ENCODE data around the gene LARP4B. TPM values are rescaled to one million over a fixed set of nuclear protein-coding genes. Genes with fewer than 3 reads are reported as not detected.

Gene LARP4B
- total RNA-seq, 2 experiments from 2014 or later, result 66.7 to 69.3 TPM

DNA sequence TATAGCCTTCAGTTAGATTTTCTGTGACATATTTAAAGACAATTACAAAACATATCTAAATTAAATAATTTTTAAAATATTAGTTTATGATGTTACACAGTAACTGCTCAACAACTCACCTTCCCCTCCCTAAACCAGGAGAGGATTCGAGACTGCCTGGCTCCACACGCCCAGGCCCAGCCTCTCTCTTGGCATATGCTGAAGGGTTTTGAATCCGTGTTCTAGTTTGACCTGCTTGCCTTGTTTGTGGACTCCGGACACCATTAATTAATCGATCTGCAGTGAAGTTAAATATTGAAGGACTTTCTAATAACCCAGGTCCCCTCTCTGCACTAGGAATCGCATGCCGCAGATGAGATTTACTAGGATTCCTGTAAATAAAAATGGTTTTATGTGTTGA is 106.6 kb downstream of the LARP4B start:
- no peaks in the 10 kb centered on the region for H3K9me3 Mint-ChIP-seq
- peaks cover 3% of the 10 kb centered on the region for H3K4me1 Mint-ChIP-seq (ENCODE audit: low read depth)
- no peaks in the 10 kb centered on the region for H3K27me3 Mint-ChIP-seq (ENCODE audit: low read depth)
- H3K27ac Mint-ChIP-seq, result no peak overlapping the region
- DNase-seq, result no peak
- H3K4me3 Mint-ChIP-seq, result no peak overlapping the region
- peaks cover 48% of the 10 kb centered on the region for H3K36me3 Mint-ChIP-seq (ENCODE audit: low read depth)
- intact Hi-C loops (cut with micrococcal nuclease), result no loop called here
- CTCF ChIA-PET, result no interaction called here

DNA sequence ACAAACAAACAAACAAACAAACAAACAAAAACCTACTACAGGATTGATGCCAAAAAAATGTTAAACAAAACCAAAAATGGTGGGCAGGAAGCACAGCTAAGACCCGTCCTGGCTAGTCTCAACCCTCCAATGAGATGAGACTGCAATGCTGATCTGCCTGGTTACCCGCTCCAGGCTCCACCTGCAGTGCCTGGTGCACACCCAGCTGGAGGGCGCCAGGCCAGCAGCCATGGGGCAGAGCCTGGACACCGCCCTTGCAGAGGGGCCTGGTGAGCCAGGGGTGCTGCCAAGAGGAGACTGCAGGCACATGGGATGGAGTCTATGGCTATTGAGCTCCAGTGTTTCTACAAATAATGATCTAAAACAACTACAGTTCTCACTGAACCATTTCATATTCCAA is 107.0 kb downstream of the LARP4B start:
- peaks cover 3% of the 10 kb centered on the region for H3K4me1 Mint-ChIP-seq (ENCODE audit: low read depth)
- no peaks in the 10 kb centered on the region for H3K27me3 Mint-ChIP-seq (ENCODE audit: low read depth)
- H3K27ac Mint-ChIP-seq, result no peak overlapping the region
- intact Hi-C loops (cut with micrococcal nuclease), result no loop called here
- no peak overlapping the region for H3K4me3 Mint-ChIP-seq
- H3K36me3 Mint-ChIP-seq (ENCODE audit: low read depth), result peaks cover 50% of the 10 kb centered on the region
- H3K9me3 Mint-ChIP-seq, result no peaks in the 10 kb centered on the region
- CTCF ChIA-PET, result no interaction called here
- DNase-seq, result no peak

DNA sequence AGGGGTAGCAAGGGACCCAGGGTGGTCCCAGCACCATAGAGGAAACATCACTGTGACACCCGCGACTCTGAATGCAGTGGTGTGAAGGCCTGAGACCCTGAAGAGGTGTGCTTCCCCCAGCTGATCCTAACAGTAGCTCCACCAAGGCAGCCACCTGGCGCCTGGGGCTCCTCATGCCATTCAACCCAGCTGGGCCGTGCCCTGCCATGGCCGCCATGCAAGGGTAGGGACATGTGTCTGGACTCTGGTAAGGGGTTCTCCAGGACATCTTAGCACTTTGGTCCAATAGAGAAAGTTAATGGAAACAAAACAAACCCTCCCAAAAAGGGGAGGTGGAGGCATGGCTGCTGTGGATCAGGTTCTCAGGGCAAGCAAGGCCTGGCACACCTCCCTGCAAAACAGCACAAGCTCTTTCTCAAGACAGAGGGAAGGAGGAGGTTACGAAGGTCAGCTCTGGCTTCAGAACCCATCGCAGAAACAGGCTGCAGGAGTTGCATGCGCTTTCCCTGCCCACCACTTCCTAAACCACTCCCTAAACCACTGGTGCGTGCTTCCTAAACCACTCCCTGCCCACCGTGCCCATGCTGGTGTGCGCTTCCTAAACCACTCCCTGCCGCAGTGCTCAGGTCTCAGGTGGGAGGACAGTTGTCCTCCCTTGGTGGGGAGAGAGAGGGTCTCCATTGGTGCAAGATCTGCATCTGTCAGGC is 108.7 kb downstream of the LARP4B start:
- CTCF ChIA-PET, result no interaction called here
- no peak overlapping the region for H3K4me3 Mint-ChIP-seq
- H3K9me3 Mint-ChIP-seq, result no peaks in the 10 kb centered on the region
- H3K36me3 Mint-ChIP-seq (ENCODE audit: low read depth), result peaks cover 49% of the 10 kb centered on the region
- DNase-seq, result no peak
- H3K4me1 Mint-ChIP-seq (ENCODE audit: low read depth), result peaks cover 3% of the 10 kb centered on the region
- H3K27ac Mint-ChIP-seq, result no peak overlapping the region
- intact Hi-C loops (cut with micrococcal nuclease), result no loop called here
- H3K27me3 Mint-ChIP-seq (ENCODE audit: low read depth), result no peaks in the 10 kb centered on the region

DNA sequence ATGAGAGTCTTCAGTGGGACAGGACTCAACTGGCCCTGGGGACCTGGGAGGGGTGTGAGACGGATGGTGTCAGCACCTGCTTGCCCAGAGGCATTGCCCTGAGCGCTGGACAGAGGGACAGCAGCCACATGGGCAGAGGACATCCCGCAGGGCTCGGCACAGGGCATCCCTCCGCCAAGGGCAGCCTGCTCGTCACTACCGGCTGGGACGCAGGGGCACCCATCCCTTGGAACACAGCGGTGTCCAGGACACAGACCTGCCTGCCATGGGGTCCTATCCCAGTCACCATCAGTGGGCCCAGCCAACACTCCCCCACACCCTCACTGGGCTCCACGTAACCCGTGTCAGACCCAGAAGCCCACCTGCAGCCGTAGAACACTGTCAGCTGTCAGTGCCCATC is 109.3 kb downstream of the LARP4B start:
- Mint-ChIP-seq H3K9me3 (no peaks in the 10 kb centered on the region), H3K36me3 (ENCODE audit: low read depth) (peaks cover 51% of the 10 kb centered on the region)
- CTCF ChIA-PET, result no interaction called here

DNA sequence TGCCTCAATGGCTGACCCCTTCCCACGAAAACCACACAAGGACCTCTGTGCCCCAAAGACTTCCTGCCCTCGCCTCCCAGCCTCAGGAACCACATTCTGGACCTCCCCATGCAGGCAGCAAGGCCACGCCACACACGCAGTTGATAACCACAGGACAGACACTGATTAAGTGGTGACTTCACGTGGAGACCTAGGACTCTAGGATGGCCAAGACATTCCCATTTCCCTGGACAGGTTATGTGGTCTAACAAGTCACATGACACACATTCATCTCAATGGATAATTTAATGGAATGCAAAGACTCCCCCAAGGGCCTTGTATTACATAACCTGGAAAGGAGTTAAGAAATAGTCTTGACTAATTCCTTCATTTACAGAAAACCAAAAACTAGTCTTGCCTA is 110.2 kb downstream of the LARP4B start:
- Mint-ChIP-seq H3K36me3 (ENCODE audit: low read depth) (peaks cover 52% of the 10 kb centered on the region), H3K27ac (no peak overlapping the region), H3K27me3 (ENCODE audit: low read depth) (no peaks in the 10 kb centered on the region), H3K9me3 (no peaks in the 10 kb centered on the region), H3K4me3 (no peak overlapping the region), H3K4me1 (ENCODE audit: low read depth) (peaks cover 3% of the 10 kb centered on the region)
- DNase-seq, result no peak
- CTCF ChIA-PET, result no interaction called here
- intact Hi-C loops (cut with micrococcal nuclease), result no loop called here

More for the DNA sequence above, 109.3 kb downstream of the LARP4B start:
- H3K4me3 Mint-ChIP-seq, result no peak overlapping the region
- intact Hi-C loops (cut with micrococcal nuclease), result no loop called here
- H3K27ac Mint-ChIP-seq, result no peak overlapping the region
- no peaks in the 10 kb centered on the region for H3K27me3 Mint-ChIP-seq (ENCODE audit: low read depth)
- peaks cover 3% of the 10 kb centered on the region for H3K4me1 Mint-ChIP-seq (ENCODE audit: low read depth)
- DNase-seq, result no peak

DNA sequence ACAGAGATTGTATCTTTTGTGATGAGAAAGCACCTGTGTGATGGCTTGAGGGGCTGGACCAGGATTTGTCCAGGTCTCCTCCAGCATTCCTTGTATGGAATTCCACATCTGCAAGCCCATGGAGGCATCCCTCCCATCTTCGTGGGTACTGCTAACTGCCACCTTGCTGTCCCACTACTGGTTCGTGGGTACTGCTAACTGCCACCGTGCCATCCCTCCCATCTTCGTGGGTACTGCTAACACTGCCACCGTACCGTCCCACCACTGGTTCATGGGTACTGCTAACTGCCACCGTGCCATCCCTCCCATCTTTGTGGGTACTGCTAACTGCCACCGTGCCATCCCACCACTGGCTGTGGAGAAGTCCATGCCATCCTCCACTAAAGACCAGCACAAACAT is 111.7 kb downstream of the LARP4B start:
- Mint-ChIP-seq H3K36me3 (ENCODE audit: low read depth) (peaks cover 49% of the 10 kb centered on the region), H3K27me3 (ENCODE audit: low read depth) (no peaks in the 10 kb centered on the region), H3K27ac (no peak overlapping the region), H3K9me3 (no peaks in the 10 kb centered on the region), H3K4me3 (no peak overlapping the region), H3K4me1 (ENCODE audit: low read depth) (peaks cover 3% of the 10 kb centered on the region)
- CTCF ChIA-PET, result no interaction called here
- no peak for DNase-seq
- intact Hi-C loops (cut with micrococcal nuclease), result no loop called here

DNA sequence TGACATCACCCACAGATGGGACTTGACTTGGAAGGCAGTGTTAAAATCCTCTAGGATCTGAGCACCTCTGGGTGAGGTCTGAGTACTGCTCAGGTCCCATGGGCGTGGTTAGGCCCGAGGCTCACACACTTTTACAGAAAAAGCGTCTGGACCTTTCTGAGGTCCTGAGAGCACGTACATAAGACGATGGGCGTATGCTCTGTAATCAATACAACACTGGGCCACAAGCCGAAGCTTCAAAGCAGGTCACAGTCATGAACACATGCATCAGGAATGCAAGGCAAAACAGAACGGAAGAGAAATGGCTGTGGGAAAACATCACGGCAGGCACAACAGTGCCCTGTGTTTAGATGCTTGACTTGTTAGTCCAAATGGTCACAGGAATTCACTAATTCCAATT is 112.2 kb downstream of the LARP4B start:
- Mint-ChIP-seq H3K27me3 (ENCODE audit: low read depth) (no peaks in the 10 kb centered on the region), H3K36me3 (ENCODE audit: low read depth) (peaks cover 50% of the 10 kb centered on the region), H3K4me3 (no peak overlapping the region), H3K9me3 (no peaks in the 10 kb centered on the region), H3K4me1 (ENCODE audit: low read depth) (peaks cover 3% of the 10 kb centered on the region), H3K27ac (no peak overlapping the region)
- DNase-seq, result no peak
- CTCF ChIA-PET, result no interaction called here
- intact Hi-C loops (cut with micrococcal nuclease), result no loop called here

DNA sequence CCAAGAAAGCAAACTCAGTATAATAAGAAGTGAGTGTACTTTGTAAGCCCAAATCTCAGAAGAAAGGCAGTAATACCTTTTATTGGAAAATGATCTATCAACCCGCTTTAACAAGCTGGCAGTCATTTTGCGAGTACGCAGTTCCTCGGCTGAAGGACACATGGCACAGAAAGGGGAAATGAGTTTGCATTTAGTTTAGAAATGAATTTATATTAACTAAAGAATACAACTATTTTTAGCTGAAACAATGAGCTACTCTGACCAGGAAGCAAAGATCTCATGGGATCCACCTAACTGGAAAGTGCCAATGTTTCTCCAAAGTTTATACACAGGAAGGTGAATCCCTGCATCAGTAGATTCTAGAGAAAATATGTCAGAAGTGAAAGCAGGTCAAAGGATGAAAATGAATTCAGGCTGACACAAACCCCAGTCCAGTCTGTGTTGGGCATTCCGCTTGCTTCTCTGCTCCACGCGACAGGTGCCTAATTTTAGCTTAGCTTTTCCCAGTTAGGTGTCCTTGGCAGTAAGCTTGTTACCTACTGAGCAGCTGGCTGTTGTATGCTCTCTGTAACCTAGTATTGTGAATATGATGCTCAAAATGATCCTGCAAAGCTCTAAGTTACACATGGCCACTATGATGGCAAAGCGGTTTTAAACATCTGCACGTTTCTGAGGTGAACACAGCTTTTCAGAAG is 112.8 kb downstream of the LARP4B start:
- CTCF ChIA-PET, result no interaction called here
- Mint-ChIP-seq H3K4me3 (no peak overlapping the region), H3K27me3 (ENCODE audit: low read depth) (no peaks in the 10 kb centered on the region), H3K9me3 (no peaks in the 10 kb centered on the region), H3K4me1 (ENCODE audit: low read depth) (peaks cover 3% of the 10 kb centered on the region), H3K27ac (no peak overlapping the region), H3K36me3 (ENCODE audit: low read depth) (peaks cover 47% of the 10 kb centered on the region)
- no peak for DNase-seq
- intact Hi-C loops (cut with micrococcal nuclease), result no loop called here

DNA sequence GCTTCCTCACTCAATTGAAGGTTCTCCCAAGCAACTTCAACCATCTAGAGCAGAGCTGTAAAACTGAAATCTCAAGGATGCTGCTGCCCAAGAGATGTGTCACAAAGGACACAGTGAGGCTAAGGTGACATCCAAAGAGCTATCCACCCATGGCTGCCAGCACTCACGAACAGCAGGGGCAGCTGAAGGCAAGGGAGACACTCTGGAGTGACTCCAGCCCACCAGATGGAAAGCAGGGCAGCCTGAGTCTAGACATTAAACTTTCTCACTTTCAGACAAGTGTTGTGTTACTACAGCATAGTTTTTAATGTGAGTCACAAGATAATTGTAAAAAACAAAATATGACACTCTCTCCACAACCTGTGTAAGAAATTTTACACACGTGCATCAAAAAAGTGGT is 113.5 kb downstream of the LARP4B start:
- CTCF ChIA-PET, result no interaction called here
- peaks cover 47% of the 10 kb centered on the region for H3K36me3 Mint-ChIP-seq (ENCODE audit: low read depth)
- no peak overlapping the region for H3K27ac Mint-ChIP-seq
- no peaks in the 10 kb centered on the region for H3K27me3 Mint-ChIP-seq (ENCODE audit: low read depth)
- H3K9me3 Mint-ChIP-seq, result no peaks in the 10 kb centered on the region
- H3K4me3 Mint-ChIP-seq, result no peak overlapping the region
- no peak for DNase-seq
- intact Hi-C loops (cut with micrococcal nuclease), result no loop called here
- peaks cover under 1% of the 10 kb centered on the region for H3K4me1 Mint-ChIP-seq (ENCODE audit: low read depth)

DNA sequence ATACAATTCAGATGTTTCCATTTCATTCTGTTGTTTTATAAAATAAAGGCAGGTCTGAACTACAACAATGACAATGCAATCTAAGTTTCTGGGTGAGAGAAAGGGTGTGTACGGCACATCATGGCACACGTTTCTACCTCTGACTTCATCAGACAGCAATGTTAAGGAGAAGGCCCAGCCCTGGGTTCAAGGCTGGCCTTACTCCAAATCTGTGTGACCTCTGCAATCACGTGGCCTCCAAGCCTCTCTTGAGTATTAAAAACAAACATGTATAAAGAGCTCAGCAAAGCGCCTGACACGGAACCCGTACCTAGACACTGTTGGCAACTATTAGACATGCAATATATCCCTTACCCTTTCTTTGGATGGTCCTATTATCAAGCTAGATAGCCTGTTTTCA is 114.1 kb downstream of the LARP4B start:
- intact Hi-C loops (cut with micrococcal nuclease), result no loop called here
- Mint-ChIP-seq H3K27ac (no peak overlapping the region), H3K36me3 (ENCODE audit: low read depth) (peaks cover 46% of the 10 kb centered on the region), H3K27me3 (ENCODE audit: low read depth) (no peaks in the 10 kb centered on the region), H3K4me1 (ENCODE audit: low read depth) (no peaks in the 10 kb centered on the region), H3K9me3 (no peaks in the 10 kb centered on the region), H3K4me3 (no peak overlapping the region)
- DNase-seq, result no peak
- CTCF ChIA-PET, result interaction anchor here (0.5 kb wide), 1 partner anchor 86 kb away, joined by 5 read pairs; no protein-coding TSS in a partner anchor

DNA sequence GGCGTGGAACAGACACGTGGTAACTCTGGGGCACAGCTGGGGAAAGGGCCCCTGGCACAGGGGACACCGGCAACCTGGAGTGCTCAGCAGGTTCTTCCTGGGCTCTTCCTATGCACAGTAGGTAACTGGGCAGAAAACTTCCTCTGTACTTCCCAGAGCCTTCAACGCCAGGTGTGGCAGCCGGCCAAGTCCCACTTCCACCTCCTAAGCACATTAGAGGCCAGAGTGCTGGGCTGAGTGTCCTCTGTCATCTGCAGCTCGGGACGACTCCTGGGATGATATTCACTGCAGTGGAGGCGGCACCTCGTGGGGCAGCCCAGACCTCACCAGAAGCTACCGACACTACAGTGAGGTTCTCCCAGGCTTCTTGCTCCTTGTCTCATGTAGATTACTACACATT is 114.5 kb downstream of the LARP4B start:
- H3K4me1 Mint-ChIP-seq (ENCODE audit: low read depth), result no peaks in the 10 kb centered on the region
- no peak for DNase-seq
- no peak overlapping the region for H3K4me3 Mint-ChIP-seq
- CTCF ChIA-PET, result interaction anchor here (0.5 kb wide), 1 partner anchor 85 kb away, joined by 5 read pairs; no protein-coding TSS in a partner anchor
- H3K27ac Mint-ChIP-seq, result no peak overlapping the region
- peaks cover 50% of the 10 kb centered on the region for H3K36me3 Mint-ChIP-seq (ENCODE audit: low read depth)
- intact Hi-C loops (cut with micrococcal nuclease), result no loop called here
- no peaks in the 10 kb centered on the region for H3K9me3 Mint-ChIP-seq
- no peaks in the 10 kb centered on the region for H3K27me3 Mint-ChIP-seq (ENCODE audit: low read depth)

DNA sequence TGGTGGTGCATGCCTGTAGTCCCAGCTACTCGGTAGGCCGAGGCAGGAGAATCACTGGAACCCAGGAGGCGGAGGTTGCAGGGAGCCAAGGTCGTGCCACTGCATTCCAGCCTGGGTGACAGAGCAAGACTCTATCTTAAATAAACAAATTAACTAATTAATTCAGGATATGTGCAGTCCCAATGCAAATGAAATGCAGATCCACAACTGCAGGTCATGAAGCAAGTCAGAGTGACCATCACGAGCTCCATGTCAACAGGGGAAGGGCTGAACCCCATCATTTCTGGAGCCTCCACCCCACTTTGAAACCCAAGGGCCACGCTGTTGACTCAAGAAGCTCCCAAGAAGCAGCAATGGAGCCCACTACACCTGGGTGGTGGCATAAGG is 115.4 kb downstream of the LARP4B start:
- CTCF ChIA-PET, result no interaction called here
- no peak overlapping the region for H3K4me3 Mint-ChIP-seq
- no peak overlapping the region for H3K27ac Mint-ChIP-seq
- H3K9me3 Mint-ChIP-seq, result no peaks in the 10 kb centered on the region
- H3K27me3 Mint-ChIP-seq (ENCODE audit: low read depth), result no peaks in the 10 kb centered on the region
- intact Hi-C loops (cut with micrococcal nuclease), result no loop called here
- H3K36me3 Mint-ChIP-seq (ENCODE audit: low read depth), result peaks cover 48% of the 10 kb centered on the region
- DNase-seq, result no peak
- H3K4me1 Mint-ChIP-seq (ENCODE audit: low read depth), result no peaks in the 10 kb centered on the region

DNA sequence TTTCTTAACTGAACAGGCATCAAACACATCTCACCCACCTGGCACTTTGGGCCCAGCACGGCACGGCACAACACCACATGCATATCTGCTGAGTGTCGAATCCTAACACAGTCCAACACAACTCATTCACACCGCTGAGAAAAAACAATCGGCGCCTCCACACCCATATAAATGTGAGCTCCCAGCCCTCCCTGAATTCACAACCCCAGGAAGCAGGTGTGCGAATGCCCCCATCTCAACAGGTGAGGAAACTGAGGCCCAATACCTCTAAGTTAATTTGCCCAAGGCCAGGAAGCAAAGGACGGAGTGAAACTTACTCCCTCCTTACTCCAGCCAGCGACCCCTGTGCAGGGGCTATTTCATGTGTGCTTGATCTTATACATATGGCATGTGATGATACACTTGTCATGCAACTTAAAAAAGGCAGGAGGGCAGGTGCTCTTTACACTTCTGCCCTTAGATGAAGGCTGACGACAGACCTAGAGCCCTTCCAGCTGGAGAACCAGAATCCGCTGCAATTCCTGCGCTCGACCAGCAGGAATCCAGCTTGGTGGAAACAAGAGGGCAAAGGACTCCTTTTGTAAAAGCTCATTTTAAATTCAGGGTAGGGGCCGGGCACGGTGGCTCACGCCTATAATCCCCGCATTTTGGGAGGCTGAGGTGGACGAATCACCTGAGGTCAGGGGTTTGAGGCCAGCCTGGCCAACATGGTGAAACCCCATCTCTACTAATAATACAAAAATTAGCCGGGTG is 116.0 kb downstream of the LARP4B start:
- Mint-ChIP-seq H3K27ac (no peak overlapping the region), H3K27me3 (ENCODE audit: low read depth) (no peaks in the 10 kb centered on the region), H3K4me3 (no peak overlapping the region), H3K4me1 (ENCODE audit: low read depth) (no peaks in the 10 kb centered on the region), H3K36me3 (ENCODE audit: low read depth) (peaks cover 42% of the 10 kb centered on the region), H3K9me3 (no peaks in the 10 kb centered on the region)
- DNase-seq, result no peak
- intact Hi-C loops (cut with micrococcal nuclease), result no loop called here
- CTCF ChIA-PET, result no interaction called here

All from activated naive CD4-positive, alpha-beta T cell treated with anti-CD3 and anti-CD28 coated beads for 36 hours (primary cell).